Liver (tissue), 9 donors: ENCODE measurements around the gene CDH13. TPM values are rescaled to one million over a fixed set of nuclear protein-coding genes. Genes with fewer than 3 reads are reported as not detected.

Experiments used
- DNase-seq: peaks from one replicate; pipeline ENCODE4 v3.0.0-alpha.2; 2017; ENCODE audit warnings: low spot score
- H3K27ac ChIP-seq, 2 donors: one replicate each; pipeline ENCODE4 v1.7.0; 2013; ENCODE audit warnings: inconsistent platforms in 2 of 2, low read length in 2 of 2, control low read depth in 1 of 2, low read depth in 1 of 2, mild to moderate bottlenecking in 1 of 2
- H3K27me3 ChIP-seq, 4 donors: one replicate each; pipeline versions ENCODE4 v1.6.1 to v1.7.0; 2013; ENCODE audit warnings: low read length in 3 of 4, inconsistent platforms in 1 of 4, mild to moderate bottlenecking in 1 of 4, moderate library complexity in 1 of 4; ENCODE audit not compliant: control insufficient read depth in 4 of 4, insufficient read depth in 4 of 4
- H3K36me3 ChIP-seq, 4 donors: one replicate each; pipeline versions ENCODE4 v1.6.1 to v1.7.0; 2013; ENCODE audit warnings: low read length in 3 of 4, mild to moderate bottlenecking in 3 of 4, low read depth in 1 of 4, moderate library complexity in 1 of 4; ENCODE audit not compliant: control insufficient read depth in 4 of 4, insufficient read depth in 3 of 4
- H3K4me1 ChIP-seq, 4 donors: one replicate each; pipeline versions ENCODE4 v1.6.1 to v1.7.0; 2013; ENCODE audit warnings: low read length in 3 of 4, mild to moderate bottlenecking in 3 of 4, moderate library complexity in 1 of 4; ENCODE audit not compliant: control insufficient read depth in 4 of 4, insufficient read depth in 4 of 4
- H3K4me3 ChIP-seq, 3 donors: one replicate each; pipeline versions ENCODE4 v1.6.1 to v1.7.0; 2013; ENCODE audit warnings: low read length in 3 of 3, control low read depth in 1 of 3, low read depth in 1 of 3, mild to moderate bottlenecking in 1 of 3
- H3K9ac ChIP-seq, 2 donors: one replicate each; pipeline ENCODE4 v1.7.0; 2013; ENCODE audit warnings: low read length in 2 of 2, mild to moderate bottlenecking in 2 of 2, moderate library complexity in 2 of 2, control low read depth in 1 of 2, low read depth in 1 of 2
- H3K9me3 ChIP-seq, 4 donors: one replicate each; pipeline versions ENCODE4 v1.6.1 to v1.7.0; 2013; ENCODE audit warnings: low read length in 3 of 4; ENCODE audit not compliant: control insufficient read depth in 4 of 4
- ATF3 ChIP-seq: IDR thresholded peaks from 2 replicates; pipeline ENCODE4 v1.6.1; 2016; ENCODE audit warnings: antibody characterized with exemption
- FOXA1 ChIP-seq: IDR thresholded peaks from 2 replicates; pipeline ENCODE4 v1.6.1; 2016; ENCODE audit warnings: antibody characterized with exemption
- FOXA2 ChIP-seq: IDR thresholded peaks from 2 replicates; pipeline ENCODE4 v1.6.1; 2016; ENCODE audit warnings: antibody characterized with exemption
- GABPA ChIP-seq, 2 donors: IDR thresholded peaks in 1 of 2; conservative IDR thresholded peaks in 1 of 2; 2 replicates each; pipeline ENCODE4 v1.6.1; 2016; ENCODE audit warnings: antibody characterized with exemption in 2 of 2, mild to moderate bottlenecking in 1 of 2, moderate library complexity in 1 of 2
- HNF4A ChIP-seq, 2 donors: conservative IDR thresholded peaks; 2 replicates each; pipeline ENCODE4 v1.6.1; 2016; ENCODE audit warnings: antibody characterized with exemption in 2 of 2, mild to moderate bottlenecking in 2 of 2
- JUND ChIP-seq, 2 donors: IDR thresholded peaks; 2 replicates each; pipeline ENCODE4 v1.6.1; 2016; ENCODE audit warnings: antibody characterized with exemption in 2 of 2
- NR2F2 ChIP-seq: IDR thresholded peaks from 2 replicates; pipeline ENCODE4 v1.6.1; 2016; ENCODE audit warnings: antibody characterized with exemption
- RAD21 ChIP-seq, 2 donors: IDR thresholded peaks; 2 replicates each; pipeline ENCODE4 v1.6.1; 2016; ENCODE audit warnings: antibody characterized with exemption in 2 of 2, mild to moderate bottlenecking in 2 of 2
- RXRA ChIP-seq, 2 donors: IDR thresholded peaks; 2 replicates each; pipeline ENCODE4 v1.6.1; 2017 to 2018; ENCODE audit warnings: antibody characterized with exemption in 2 of 2, mild to moderate bottlenecking in 1 of 2
- SP1 ChIP-seq: IDR thresholded peaks from 2 replicates; pipeline ENCODE4 v1.6.1; 2018; ENCODE audit warnings: antibody characterized with exemption, mild to moderate bottlenecking
- YY1 ChIP-seq: IDR thresholded peaks from 2 replicates; pipeline ENCODE4 v1.6.1; 2016; ENCODE audit warnings: antibody characterized with exemption, mild to moderate bottlenecking
- ZBTB33 ChIP-seq: IDR thresholded peaks from 2 replicates; pipeline ENCODE4 v1.6.1; 2016; ENCODE audit warnings: antibody characterized with exemption
- WGBS: extraction: QIAGEN DNeasy Blood & Tissue Kit; methylation state at CpG from one replicate; pipeline ENCODE4 v1.1.7; 2013; 5-methylcytosine and 5-hydroxymethylcytosine counted together
- polyA plus RNA-seq, 2 donors: library from polyadenylated mRNA; stranded (reverse) in 1 of 2; unstranded in 1 of 2; fragments of 200-250 nt in 1 of 2; fragments of >200 nt in 1 of 2; fragmentation: Nextera tagmentation in 1 of 2; extraction: Ambion mirVana in 1 of 2; gene quantifications; one replicate each; pipeline versions ENCODE4 v1.2.1 to v1.2.3, GENCODE V29; 2013 to 2015
- total RNA-seq, 2 donors: library from RNA; depleted of rRNA; stranded (reverse); fragments of >200 nt; gene quantifications; one replicate each; pipeline ENCODE4 v1.2.3, GENCODE V29; 2014
- TF ChIP-seq, protein P1 (sequence below): IDR thresholded peaks from 2 replicates; pipeline ENCODE4 v1.6.1; 2016; ENCODE audit warnings: antibody characterized with exemption
- TF ChIP-seq, protein P2 (sequence below): IDR thresholded peaks from 2 replicates; pipeline ENCODE4 v1.6.1; 2016; ENCODE audit warnings: antibody characterized with exemption, mild to moderate bottlenecking
- donor health status: healthy.
- donor health status: healthy.
- donor health status: healthy.
- donor health status: healthy.
- donor health status: healthy.

CDH13 gene
- total and polyA plus RNA-seq, 4 donors, result 0.21 to 1.5 (median 0.58) TPM

GRCh38 chr16:83686726-83687125 lies 1060.0 kb downstream of the CDH13 start:
- no peak overlapping the region for H3K4me3 ChIP-seq
- no peak overlapping the region for H3K9ac ChIP-seq
- no peaks in the 10 kb centered on the region for H3K4me1 ChIP-seq
- no peak for TF ChIP-seq ATF3
- no peak for TF ChIP-seq HNF4A (conservative IDR thresholded peaks at IDR 0.05)
- TF ChIP-seq FOXA2, result no peak
- TF ChIP-seq FOXA1, result no peak
- no peak for TF ChIP-seq ZBTB33
- TF ChIP-seq, protein P1, sequence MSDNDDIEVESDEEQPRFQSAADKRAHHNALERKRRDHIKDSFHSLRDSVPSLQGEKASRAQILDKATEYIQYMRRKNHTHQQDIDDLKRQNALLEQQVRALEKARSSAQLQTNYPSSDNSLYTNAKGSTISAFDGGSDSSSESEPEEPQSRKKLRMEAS, result no peak
- TF ChIP-seq RAD21 (IDR thresholded peaks at IDR 0.05), result no peak
- no peak for TF ChIP-seq NR2F2
- TF ChIP-seq, protein P2, sequence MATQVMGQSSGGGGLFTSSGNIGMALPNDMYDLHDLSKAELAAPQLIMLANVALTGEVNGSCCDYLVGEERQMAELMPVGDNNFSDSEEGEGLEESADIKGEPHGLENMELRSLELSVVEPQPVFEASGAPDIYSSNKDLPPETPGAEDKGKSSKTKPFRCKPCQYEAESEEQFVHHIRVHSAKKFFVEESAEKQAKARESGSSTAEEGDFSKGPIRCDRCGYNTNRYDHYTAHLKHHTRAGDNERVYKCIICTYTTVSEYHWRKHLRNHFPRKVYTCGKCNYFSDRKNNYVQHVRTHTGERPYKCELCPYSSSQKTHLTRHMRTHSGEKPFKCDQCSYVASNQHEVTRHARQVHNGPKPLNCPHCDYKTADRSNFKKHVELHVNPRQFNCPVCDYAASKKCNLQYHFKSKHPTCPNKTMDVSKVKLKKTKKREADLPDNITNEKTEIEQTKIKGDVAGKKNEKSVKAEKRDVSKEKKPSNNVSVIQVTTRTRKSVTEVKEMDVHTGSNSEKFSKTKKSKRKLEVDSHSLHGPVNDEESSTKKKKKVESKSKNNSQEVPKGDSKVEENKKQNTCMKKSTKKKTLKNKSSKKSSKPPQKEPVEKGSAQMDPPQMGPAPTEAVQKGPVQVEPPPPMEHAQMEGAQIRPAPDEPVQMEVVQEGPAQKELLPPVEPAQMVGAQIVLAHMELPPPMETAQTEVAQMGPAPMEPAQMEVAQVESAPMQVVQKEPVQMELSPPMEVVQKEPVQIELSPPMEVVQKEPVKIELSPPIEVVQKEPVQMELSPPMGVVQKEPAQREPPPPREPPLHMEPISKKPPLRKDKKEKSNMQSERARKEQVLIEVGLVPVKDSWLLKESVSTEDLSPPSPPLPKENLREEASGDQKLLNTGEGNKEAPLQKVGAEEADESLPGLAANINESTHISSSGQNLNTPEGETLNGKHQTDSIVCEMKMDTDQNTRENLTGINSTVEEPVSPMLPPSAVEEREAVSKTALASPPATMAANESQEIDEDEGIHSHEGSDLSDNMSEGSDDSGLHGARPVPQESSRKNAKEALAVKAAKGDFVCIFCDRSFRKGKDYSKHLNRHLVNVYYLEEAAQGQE, result no peak
- TF ChIP-seq SP1, result no peak
- no peak for TF ChIP-seq RXRA (IDR thresholded peaks at IDR 0.05)
- no peak for TF ChIP-seq GABPA (IDR thresholded peaks at IDR 0.05 in 1 of 2, conservative IDR thresholded peaks at IDR 0.05 in 1 of 2)
- no peak for TF ChIP-seq YY1
- WGBS, result 85% methylated on average over 3 of the region's 3 CpGs
- no peak for DNase-seq
- H3K36me3 ChIP-seq, result no peaks in the 10 kb centered on the region
- H3K9me3 ChIP-seq, result no peaks in the 10 kb centered on the region
- H3K27me3 ChIP-seq, result no peaks in the 10 kb centered on the region
- H3K27ac ChIP-seq, result no peak overlapping the region

DNA sequence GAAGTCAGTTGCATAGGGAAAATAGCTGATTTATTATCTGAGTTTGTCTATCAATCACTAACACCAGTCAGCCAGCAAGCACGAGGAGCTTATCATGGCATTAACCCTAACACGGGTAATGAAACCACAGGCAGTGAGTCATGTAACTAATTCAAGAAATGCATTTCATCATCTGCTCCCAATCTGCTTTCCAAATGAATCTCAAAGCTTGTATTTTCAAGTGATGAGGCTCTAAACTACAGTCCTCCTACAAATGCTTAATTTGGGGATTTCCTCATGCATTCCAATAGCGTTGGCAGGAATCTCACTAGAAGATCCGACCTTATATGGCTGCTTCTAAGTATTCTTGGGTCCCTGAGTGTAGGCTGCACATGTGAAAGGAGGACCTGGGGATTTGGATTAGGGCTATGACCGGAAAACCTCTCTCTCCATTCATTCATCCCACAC lies 1062.6 kb downstream of the CDH13 start:
- no peak overlapping the region for H3K9ac ChIP-seq
- no peak for DNase-seq
- no peak overlapping the region for H3K4me3 ChIP-seq
- H3K9me3 ChIP-seq, result no peaks in the 10 kb centered on the region
- no peak overlapping the region for H3K27ac ChIP-seq
- H3K4me1 ChIP-seq, result no peaks in the 10 kb centered on the region
- 40% methylated on average over 5 of the region's 5 CpGs for WGBS
- H3K36me3 ChIP-seq, result no peaks in the 10 kb centered on the region
- H3K27me3 ChIP-seq, result peaks cover 0 to 3% (median under 1%) of the 10 kb centered on the region in 4 donors
- TF ChIP-seq ZBTB33 (no peak), SP1 (no peak), JUND (IDR thresholded peaks at IDR 0.05) (no peak), FOXA2 (no peak)
